ENCODE measurements around the gene ECEL1.
A peak's percentile ranks its signal among the peaks of the same experiment; 100 is the strongest.
"Not testable (repeated sequence)": the region's sequence is repeated elsewhere in the genome, so short reads cannot be mapped to it uniquely, and the experiment has no call there.

The ECEL1 gene

DNA sequence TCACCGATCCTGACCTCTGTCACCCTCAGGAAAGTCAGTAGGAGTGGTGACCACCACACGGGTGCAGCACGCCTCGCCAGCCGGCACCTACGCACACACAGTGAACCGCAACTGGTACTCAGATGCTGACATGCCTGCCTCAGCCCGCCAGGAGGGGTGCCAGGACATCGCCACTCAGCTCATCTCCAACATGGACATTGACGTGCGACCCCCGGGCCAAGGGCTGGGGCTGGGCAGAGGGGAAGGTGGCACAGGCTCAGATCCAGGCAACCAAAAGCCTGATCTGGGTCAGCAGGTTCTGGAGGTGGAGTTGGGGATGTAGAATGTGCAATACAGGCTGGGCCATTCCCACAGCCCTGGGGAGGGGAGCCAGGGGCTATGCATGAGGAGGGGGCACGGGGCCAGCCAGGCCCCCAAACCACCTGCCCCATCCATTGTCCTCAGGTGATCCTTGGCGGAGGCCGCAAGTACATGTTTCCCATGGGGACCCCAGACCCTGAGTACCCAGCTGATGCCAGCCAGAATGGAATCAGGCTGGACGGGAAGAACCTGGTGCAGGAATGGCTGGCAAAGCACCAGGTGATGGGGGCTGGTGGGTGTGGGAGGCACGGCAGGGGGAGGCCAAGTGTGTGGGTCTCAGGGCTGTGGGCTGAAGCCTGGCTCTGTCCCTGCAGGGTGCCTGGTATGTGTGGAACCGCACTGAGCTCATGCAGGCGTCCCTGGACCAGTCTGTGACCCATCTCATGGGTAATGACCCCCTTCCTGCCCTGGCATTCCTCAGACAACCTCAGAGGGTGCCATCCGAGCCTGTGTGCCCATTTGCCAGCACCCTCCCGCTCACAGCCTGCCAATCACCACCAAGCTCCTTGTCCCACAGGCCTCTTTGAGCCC lies 30.3 kb downstream of the ECEL1 start:
- no peak for DNase-seq

DNA sequence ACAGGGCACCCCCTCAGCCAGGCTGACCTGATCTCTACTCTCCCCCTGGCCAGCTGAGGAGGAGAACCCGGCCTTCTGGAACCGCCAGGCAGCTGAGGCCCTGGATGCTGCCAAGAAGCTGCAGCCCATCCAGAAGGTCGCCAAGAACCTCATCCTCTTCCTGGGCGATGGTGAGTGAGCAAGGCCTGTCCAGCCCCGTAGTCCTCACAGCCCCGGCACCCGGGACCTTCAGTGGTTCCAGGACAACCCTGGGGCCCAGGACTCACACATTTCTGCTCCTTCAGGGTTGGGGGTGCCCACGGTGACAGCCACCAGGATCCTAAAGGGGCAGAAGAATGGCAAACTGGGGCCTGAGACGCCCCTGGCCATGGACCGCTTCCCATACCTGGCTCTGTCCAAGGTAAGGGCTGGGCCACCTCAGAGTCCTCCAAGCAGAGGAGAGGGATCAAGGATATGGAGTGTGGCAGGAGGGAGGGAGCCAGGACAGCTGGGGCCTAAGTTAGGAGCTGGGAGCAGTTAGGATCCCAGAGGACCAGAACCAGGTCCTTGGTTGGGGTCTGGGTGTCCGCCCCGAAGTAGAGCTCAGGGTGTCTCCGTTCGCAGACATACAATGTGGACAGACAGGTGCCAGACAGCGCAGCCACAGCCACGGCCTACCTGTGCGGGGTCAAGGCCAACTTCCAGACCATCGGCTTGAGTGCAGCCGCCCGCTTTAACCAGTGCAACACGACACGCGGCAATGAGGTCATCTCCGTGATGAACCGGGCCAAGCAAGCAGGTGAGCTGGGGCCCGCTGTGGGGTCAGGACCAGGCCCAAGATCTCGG lies 31.1 kb downstream of the ECEL1 start:
- no peak for DNase-seq

DNA sequence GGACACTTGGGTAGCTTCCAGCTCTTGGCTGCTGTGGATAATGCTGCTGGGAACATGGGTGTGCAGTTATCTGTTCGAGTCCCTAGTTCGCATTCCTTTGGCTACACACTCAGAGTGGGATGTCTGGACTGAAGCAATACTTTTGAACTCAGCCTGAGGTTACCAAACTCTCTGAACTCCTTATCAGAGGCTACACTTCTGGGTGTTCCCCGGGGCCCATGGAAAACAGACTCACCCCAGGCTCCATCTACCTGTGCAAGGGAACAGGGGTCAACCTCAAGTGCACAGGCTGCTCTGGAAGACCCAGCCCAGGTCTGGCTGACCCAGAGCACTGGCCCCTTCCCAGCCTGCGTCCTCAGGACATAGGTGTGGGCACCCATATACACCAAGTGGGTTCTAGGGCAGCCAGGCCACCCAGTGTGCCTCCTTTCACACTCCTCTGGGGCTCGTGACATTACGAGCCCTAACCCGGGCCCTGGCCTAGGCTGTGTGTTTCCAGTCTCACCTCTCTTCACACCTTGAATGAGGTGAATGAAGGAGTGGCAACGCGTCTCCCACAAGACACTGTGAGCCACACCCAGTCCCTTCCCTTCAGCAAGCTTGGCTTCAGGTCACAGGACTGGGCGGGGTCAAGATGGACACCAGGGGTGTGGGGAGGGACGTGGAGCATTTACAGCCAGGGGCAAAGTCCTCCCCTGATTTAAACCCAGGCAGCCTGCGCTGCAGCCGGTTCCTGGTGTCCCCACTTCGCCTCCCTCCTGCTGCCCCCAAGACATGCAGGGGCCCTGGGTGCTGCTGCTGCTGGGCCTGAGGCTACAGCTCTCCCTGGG lies 32.0 kb downstream of the ECEL1 start, which contains the start of gene ALPI:
Gene ALPI, plus strand, starts transcription at position 728 of the 830 bp plus-strand sequence. Its CDS starts 47 bp downstream, at position 775.
- no peak for DNase-seq

DNA sequence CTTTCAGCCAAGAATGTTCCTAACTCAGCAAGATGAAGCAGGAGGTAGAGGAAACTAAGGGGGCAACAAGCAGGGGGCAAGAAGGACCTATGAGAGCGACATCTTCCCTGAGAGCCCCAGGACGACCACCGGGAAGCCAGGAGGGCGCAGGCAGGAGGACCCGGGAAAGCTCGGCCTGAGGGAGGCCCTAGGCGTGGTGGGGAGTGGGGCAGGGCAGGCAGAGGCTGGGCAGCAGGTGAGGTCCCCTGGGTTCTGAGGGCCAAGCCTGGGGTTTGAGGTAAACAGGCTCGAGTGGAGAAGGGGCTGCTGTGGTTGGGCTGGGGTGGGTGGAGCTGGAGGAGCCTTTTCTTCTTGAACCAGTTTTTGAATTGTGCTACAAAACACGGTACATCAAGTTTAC lies 33.0 kb downstream of the ECEL1 start:
- DNase-seq = no peak

DNA sequence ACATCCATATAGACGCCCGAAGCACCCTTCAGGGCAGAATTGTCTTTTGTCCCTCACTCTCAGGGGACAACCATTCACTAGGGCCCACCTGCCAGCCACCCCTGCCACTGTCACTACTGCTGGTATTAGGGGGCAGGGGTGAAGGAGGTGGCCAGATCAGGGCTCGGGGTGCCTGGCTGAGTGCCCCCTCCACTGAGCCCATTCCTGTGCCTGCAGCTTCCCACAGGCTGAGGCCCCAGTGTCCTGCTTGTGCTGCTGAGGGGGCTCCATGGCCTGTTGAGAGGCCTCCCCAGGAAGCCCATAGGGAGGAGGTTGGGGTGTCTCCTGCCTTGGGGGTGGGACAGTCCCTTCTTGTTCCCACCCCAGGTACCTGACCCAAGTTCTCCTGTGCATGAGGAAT lies 36.0 kb downstream of the ECEL1 start:
- DNase-seq = not testable (repeated sequence)

DNA sequence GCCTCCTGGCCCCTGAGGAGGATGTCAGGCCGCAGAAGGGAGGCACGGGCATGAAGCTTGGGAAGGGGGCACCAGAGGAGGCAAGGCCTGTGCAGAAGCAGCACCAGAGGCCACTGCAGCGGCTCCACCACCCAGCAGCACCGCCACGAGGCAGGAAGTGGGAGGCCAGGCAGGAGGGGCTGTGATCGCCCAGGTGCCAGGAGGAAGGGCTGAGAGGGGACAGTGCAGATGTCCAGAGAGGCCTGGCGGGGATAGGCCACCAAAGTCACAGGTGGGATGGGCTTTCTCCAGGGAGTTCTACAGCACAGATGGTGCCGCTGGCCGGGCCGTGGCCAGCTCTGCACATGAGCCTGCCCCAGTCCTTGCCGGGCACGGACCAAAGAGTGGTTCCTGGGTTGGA lies 37.7 kb downstream of the ECEL1 start:
- DNase-seq = no peak

DNA sequence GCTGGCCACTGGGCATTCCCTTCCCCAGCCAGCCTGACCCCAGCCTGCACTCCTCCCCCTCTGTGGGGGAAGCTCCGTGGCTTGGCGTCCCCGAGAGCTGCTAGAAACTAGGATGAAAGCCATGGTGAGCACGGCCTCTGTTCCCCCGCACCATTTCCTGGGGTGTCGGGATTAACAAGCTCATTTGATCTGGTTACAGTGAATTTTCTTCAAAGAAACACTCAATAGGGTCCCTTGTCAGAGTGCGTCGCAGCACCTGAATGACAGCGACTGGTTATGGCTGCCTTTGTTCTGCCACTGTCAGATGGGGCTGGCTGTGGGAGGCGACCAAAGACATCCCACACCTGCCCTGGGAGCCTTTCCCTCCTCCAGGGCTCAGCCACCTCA lies 39.3 kb downstream of the ECEL1 start:
- no peak for DNase-seq

DNA sequence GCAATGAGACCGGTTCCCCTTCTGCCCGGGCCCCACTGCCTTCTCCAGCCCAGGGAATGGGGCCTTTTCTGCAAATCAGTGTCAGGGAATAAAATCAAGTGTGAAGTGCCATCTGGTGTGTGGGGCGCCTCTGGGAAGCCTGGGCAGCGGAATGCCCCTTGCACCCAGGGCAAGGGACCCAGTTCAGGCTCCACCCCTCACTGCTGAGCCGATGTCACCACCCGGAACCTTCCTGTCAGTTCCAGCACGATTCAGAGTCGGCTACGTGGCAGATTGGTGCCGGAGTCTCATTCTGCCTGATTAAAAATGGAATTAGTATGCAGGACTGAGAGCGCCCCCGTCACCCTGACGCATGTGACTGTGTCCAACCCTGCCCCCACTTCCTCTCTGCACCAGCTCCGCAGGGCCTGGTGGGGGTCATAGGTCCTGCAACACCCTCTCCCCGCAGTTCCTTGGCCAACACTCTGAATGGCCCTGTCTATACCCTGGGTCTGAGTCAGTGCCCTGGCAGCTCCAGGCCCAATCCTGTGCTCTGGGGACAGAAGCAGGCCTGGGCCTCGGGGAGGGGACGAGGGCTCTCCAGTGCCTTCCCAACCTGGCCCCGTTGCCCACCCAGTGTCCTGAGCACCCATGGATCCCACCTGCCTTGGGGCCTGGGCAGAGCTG lies 39.9 kb downstream of the ECEL1 start:
- DNase-seq = no peak

DNA sequence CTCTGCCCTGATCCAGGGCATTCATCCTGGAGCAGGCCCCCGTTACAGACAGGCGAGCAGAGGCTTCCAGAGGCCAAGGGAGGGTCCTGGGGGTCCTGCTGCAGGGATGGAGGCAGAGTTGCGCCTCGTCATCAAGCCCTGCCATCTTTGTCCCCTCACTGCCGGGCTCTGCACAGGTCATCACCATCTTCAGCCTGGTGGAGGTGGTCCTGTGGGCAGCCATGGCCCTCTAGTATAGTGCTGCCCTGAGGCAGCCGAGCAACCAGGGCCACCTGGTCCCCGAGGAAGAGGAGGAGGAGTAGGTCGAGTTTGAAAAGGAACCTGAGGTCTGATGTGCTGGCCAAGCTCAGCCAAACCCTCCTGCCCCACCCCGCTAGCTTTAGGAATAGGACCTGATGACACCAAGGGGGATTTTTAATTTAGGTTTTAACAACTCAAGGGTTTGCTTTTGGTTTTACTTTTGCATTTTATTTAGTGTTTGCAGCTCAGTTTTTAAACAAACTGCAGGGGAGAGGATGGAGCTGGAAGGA lies 40.5 kb downstream of the ECEL1 start:
- no peak for DNase-seq

DNA sequence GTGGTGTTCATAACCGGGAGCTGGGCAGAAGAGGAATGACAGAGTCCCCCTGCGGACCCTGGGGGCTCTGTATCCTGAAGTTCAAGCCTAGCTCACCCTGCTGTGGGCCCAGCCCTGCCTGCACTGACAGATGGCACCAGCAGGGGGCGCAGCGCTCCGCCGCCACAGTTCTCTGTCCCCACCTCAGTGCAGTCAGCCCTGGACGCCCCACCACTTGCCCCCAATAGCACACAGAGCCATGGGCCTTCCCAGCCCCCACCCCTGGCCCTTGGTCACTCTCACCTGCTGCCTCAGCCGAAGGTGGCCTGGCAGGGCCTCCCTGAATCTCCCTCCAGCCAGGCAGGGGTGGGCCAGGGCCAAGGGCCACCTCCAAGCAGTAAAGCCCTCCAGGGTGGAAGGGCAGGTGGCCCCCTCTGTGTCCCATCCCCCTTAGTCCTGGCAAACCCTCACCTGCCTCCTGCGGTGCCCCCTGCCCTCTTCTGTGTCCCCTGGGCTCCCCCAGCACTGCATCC lies 41.3 kb downstream of the ECEL1 start:
- not testable (repeated sequence) for DNase-seq

DNA sequence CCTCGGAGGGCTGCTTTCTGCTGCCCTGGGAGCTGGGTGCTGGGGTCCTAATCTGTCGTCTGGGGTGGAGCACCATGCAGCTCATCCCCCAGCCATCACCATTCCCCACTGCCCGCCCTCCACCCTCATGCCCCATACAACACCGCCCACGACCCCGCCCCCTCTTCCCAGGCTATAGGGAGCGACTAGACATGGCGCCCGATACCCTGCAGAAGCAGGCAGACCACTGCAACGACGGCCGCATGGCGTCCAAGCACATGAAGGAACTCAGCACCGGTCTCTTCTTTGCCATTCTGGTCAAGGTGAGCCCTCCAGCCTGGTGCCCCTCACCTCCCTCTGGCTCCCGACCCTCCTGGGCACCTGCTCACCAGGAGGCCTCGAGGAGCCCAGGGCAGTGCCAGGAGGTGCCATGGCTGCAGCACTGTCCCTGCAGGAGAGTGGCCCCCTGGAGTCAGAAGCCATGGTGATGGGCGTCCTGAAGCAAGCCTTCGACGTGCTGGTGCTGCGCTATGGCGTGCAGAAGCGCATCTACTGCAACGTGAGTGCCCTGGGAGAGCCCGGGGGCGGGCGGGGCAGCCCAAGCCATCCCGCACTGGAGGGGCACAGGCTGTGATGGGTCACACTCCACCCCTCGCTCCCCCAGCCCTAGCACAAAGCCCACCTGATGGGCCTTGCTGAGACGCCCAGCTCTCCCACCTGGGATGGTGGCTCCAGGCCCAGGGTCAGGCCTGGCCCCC lies 42.3 kb downstream of the ECEL1 start:
- not testable (repeated sequence) for DNase-seq

DNA sequence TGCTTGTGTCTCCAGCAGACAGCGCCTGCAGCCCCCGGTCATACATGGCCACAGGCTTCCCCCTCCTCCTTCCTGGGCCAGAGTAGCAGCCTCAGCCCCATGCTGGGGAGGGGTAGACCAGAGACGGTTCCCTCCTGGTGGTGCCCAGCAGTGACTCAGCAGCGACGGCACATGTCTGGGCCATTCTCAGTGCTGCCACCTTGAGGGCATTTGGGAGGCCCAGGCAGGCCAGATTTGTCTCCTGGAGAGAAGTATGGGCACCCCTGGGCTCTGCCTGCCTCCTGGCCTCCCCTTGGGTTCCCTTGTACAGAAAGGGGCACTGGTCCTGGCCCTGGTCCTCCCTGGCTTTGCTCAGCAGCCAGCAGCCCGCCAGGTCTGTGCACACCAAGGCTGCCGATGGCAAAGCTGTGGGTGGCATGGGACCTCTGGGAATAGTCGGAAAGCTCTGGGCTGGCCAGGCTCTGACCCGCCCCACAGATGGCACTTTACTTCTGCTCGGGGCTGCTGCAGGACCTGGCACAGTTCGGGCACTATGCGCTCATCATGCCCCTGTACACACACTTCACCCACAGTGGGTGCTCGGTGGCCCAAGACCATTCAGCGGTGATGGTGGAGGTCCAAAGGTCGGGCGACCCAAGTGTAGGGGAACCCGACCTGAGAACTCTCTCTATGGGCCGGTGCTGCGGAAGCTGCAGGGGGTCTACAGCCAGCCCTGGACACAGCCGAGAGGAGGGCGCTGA lies 43.1 kb downstream of the ECEL1 start:
- peak; percentile 33 for DNase-seq

DNA sequence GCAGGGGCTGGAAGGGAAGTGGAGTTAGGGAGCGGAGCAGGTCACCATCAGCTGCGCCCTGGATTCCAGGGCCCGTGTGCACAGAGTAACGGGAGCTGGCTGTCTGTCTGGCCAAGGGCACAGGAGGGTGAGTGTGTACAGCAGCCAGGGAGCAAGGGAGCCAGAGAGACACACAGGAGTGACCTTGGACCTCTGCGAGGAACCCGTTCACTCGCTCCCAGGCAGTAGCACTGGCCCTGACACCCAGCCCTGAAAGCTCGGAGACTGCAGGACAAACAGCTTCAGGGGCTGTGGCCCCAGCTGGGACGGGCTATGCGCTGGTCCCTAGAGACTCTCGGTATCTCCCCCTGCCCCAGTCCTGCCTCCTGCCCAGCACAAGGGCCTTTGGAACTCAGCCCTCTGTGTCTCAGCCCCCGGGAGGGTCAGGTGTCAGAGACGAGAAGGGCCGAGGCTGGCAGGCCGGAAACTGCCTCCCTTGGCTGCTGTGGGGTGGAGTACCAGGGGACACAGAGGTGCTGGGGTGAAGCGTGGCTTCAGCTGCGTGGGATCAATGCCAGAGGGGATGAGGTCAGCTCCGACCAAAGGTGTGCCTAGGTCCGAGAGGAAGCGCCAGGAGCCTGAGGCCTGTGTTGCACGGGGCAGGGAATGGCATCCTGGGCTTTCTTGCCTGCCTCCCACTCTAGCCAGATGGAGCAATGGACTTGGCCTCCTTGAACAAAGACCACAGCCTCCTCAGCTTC lies 43.8 kb downstream of the ECEL1 start:
- not testable (repeated sequence) for DNase-seq

DNA sequence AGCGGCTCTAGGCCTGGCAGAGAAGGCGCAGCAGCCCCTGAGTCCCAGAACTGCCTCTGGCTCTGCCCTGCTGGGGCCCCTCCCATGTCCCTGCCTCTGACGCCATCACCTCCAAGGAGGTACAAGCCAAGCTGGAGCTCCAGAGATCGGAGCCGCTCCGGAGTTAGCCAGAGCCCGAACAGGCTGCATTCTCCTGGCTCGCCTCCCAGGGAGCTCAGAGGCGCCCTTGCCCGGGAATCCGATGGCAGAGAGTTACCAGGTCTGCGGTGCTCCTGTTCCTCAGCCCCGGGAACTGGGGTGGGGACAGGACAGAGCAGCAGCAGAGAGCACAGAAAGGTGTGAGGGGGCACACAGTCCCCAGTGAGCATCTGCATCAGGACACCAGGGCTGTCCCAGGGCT lies 44.6 kb downstream of the ECEL1 start:
- not testable (repeated sequence) for DNase-seq

DNA sequence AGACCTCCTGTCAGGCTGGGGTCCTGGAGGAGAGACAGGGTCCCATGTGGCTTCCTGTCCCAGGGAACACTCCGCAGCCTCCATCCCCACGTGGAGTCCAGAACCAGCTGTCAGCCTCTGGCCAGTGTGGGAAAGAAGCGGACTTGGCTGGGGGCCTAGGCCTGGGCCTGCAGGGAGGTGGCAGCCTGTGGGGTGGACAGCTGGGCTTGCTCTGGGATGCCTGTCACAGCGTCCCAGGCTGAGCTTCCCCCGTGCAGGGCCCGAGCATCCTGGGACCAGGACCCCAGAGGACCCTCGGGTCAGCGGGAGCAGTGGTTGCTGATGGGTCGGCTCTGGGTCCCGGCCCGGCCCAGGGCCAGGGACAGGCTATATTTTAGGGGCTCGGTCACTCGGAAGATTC lies 45.2 kb downstream of the ECEL1 start:
- not testable (repeated sequence) for DNase-seq

DNA sequence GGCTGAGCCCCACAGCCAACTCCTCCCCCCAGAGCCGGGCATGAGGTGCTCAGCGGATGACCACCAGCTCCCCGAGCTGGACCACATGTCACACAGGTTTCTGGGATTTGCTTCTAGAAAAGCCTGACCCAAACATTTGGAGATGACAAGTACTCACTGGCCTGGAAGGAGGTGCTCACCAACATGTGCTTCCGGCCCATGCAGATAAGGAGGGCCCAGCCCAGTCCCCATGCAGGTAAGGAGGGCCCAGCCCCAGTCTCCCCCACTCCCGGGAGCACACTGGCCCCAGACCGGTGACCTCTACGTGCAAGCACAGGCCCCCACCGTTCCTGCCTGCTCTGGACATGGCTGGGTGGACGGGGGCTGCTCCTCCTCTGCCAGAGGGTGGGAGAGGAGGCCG lies 45.7 kb downstream of the ECEL1 start:
- not testable (repeated sequence) for DNase-seq

DNA sequence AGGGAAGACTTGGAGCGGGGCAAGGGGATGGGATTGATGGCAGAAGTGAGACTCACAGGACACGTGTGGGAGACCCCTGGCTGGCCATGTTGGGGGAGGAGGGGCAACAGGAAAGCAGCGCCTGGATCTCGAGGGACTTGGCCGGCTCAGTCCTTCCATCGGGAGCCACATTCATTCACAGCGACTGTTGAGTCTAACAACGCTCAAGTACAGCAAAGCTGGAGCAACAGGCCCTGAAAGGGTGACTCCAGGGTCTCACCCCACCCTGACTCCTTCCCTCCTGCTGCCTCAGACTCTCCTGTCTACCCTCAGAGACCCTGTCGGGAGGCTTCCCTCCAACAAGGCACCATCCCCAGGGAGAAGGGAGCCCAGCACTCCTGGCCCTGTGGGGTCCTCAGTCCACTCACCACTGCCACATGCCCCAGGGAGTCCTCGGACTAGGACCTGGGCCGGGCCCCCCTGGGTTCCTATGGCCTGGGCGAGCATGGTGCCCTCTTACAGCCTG lies 46.4 kb downstream of the ECEL1 start:
- DNase-seq = no peak

DNA sequence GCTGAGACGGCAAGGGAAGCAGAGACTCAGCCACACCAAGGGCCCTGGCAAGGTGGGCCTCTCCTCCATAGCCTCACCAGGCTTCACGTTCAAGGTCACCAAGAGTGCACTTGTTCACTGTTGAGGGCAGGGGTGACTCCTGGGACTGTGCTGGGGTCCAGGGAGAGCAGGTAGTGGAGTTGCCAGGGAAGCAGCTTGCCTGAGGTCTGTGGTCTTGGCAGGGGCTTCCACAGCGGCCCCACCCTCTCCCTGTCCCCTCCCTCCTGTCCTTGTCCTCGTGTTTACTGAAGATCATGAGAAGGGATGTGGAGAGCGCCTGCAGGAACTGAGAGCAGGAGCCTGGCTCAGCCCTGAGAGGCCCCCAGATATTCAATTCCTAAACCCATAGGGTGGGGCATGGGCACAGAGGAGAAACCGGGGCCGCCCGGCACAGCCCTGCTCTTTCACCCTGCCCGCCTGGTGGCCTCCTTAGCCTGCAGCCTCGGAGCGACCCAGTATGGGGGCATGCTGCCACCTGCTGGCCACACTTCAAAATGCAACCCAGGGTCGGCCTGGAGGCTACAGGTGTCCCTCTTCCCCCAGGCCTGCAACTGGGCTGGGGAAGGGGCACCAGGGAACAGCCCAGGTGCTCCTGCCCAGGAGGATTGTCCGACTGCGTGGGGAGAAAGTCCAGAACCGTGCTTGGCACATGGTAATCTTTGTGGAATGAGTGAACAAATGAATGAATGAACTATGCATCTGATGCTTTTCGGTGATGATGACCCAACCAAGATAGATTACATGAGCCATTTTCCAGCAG lies 47.2 kb downstream of the ECEL1 start:
- DNase-seq = peak; percentile 54

DNA sequence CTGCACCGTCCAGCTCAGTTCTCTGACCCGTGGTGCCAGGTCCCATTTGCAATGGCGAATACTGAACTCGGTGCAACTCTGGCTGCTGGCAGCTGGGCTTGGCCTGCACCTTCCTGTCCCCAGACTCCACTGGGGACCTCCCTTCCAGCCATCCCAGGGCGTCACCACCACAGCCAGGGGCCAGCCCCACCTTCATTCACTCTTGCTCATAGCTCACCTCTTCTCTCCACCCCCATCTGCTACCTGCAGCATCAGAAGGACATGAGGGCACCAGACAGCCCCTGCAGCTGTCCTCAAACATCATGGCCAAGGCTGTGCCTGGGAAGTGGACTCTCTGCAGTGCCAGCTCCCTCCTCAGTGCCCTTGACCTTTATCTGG lies 47.9 kb downstream of the ECEL1 start:
- DNase-seq = no peak

Data from fibroblast of upper back skin (primary cell).